NCI-H1694 (cell line): ENCODE results near the gene CNTN5.
"Not testable (repeated sequence)": the region's sequence is repeated elsewhere in the genome, so short reads cannot be mapped to it uniquely, and the experiment has no call there.

Source experiments
- DNase-seq: peaks from one replicate; lab custom pipeline; 2025; lab: John Stamatoyannopoulos, UW

Gene CNTN5

GRCh38 chr11:99020352-99021225 is at the start of gene CNTN5:
Gene CNTN5 (plus strand): TSS chr11:99020949.
- DNase-seq: no peak

GRCh38 chr11:98979205-98979604 is 41.5 kb upstream of the CNTN5 start:
- DNase-seq: no peak

- peak; percentile 7 for DNase-seq
Observed at GRCh38 chr11:99015634-99016454, 4.9 kb upstream of the CNTN5 start.

GRCh38 chr11:99019696-99020095 is 1.1 kb upstream of the CNTN5 start:
- no peak for DNase-seq

GRCh38 chr11:99037057-99037456 is 16.3 kb downstream of the CNTN5 start:
- no peak for DNase-seq

DNA sequence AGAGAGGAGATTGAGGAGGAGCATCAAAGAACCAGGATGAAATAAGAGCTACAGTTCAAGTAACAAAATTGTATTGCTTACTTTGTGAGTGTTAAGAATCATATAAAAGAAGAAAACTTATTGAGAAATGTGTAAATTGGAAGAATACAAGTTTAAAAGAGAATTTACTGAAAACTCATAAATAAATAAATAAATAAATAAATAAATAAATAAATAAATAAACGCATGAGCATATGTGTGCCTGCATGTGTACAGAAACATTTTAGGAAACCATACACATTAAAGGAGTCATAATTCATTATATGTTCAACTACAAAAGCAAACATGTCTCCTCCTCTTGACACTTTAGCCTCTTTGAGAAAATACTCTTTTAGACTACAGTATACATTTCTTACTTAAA is 42.6 kb downstream of the CNTN5 start:
- no peak for DNase-seq

DNA sequence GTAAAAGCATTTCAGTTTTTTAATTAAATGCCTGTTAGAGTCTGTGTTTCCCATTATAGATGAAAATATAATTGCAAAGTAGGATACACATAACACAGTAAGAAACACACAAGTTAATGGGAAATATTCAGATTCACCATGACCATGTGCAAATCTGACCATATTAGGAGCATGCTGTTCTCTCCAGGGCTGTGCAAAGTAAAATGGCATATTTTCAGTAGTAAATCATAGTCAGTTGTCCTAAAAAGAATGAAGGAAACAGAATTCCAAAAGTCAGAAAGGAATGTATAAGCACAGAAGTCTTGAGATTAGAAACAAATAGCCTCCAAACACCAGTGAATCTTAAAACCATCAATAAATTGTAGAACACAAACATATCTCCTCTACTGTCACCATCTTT is 44.4 kb downstream of the CNTN5 start:
- DNase-seq: no peak

DNA sequence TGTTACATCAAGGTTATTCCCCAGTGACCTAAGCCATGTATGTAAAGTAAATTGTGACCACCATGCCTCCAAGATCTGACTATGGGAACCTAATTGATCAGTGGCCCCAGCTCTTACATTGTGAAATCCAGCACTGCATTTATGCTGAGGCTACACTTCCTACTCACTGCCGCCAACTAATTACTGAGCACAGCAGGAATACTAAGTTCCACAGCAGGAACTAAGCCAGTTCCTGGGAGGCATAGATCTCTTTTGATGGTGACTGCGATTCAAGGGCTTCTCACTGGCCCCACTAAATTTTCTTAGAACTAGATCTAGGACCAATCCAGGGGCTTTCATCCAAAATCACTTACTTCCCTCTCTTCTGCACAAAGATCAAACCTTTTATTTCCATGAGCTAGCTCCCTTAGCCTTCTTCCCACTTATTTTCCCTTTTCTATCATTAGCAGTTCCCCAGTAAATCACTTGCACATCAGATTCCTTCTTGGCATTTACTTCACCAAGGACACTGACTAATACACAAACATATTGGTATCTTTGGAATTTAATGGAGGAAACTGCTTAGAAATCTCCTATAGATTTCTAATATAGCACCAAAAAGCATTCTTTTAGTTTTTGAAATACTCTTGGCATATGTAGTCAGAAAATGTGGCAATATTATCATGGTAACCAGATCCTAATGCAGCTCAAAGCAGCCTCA is 46.0 kb downstream of the CNTN5 start:
- no peak for DNase-seq

DNA sequence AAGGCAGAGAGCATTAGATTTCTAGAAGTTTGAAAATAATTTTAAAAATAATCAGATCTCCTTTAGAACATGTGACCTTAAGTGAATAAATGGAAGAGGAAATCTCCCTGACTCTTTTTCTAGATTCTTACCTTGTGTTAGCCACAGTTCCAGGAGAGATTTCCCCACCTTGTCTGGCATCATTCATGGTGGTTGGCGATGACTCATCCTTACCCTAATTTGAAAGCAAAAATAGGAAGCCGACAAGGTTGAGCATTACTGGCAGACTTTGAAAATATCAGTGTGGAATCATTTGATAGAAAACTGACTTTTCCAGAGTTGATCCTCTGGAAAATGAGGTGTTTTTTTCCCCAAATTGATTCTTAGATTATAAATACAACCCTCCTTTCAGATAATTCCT is 48.1 kb downstream of the CNTN5 start:
- DNase-seq: no peak

DNA sequence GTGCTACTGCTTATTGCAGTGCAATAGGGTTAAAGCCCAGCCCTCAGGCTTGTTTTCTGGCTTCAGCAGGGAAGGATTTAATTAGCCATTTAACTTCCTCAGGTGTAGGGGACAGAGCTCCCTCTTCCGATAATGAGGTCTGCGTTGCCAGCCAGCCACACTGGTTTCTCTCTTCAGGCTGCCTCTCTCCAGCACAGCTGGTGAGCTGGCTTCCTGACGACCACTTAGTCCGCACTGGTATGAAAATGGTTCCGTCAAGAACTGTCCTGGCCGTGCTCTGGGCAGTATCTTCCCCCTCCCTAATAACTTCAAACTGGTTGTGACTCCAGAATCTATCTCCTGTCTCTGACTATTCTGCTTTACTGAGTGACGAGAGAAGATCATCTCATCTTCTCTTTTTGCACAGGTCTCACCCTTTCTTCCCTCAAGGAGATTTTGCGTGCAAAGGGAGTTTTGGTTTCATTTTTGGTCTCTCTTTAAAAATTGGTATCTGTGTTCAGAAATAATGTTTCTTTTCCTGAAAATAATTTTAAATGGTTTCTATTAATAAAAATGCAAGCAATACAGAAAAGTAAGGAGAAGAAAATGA is 49.2 kb downstream of the CNTN5 start:
- DNase-seq: no peak

- no peak for DNase-seq
Observed at GRCh38 chr11:99079576-99079975, 58.8 kb downstream of the CNTN5 start.

DNA sequence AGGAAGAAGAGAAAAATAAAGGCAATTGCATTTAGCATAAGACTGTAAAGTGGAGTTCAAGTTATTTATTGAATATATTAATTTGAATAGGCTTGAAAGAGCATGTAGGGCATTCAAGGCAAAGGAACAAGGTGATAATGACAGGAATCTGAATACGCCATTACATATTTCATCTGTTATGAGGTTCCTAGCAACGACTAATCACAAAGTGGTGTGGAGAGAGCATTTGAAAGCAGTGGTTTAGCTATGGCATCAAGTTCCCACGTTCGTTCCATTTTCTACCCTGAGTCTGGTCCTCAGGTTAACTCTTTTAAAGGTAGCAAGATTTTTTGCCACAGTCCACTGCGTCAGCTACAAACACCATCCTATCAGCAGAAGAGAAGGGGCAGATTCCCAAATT is 59.4 kb downstream of the CNTN5 start:
- DNase-seq: no peak

GRCh38 chr11:99098258-99098657 is 77.5 kb downstream of the CNTN5 start:
- DNase-seq: no peak

DNA sequence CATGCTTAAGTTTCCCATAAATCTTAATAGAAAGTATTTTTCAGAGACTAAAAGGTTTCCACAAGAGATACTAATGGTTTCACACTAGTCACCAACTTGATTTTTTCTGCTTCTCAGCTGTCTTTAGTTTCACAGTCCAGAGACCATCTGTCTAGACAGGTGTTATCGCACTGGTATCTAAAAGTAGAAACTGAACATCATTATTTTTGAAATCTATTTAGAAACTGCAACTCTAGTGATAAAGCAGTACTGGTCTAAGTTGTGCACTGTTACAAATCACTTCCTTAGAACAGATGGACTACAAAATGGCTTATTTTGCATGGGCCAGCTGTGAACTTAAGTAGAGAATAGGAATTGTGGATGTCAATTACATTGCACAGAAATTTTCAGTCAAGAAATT is 78.0 kb downstream of the CNTN5 start:
- DNase-seq: no peak

- DNase-seq: no peak
Observed at GRCh38 chr11:99117603-99118002, 96.9 kb downstream of the CNTN5 start.

GRCh38 chr11:99133862-99134261 is 113.1 kb downstream of the CNTN5 start:
- DNase-seq: not testable (repeated sequence)

GRCh38 chr11:99135508-99135907 is 114.8 kb downstream of the CNTN5 start:
- no peak for DNase-seq

- DNase-seq: no peak
Observed at GRCh38 chr11:99142237-99142636, 121.5 kb downstream of the CNTN5 start.

DNA sequence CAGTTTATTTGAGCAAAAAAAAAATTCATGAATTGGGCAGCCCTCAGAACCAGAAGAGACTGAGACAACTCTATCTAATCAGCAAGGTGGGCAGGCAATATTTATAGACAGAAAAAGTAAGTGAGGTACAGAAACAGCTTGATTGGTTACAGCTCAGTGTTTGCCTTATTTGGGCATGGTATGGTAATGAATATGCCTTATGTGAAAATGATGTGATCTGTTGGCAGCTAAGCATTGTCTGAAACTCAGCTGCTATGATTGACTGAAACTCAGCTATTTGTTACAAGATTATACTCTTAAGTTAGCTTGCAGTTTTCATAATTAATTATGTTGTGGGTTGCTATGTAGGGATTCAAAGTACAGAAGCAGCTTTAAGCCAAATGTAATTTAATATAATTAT is 127.6 kb downstream of the CNTN5 start:
- no peak for DNase-seq

DNA sequence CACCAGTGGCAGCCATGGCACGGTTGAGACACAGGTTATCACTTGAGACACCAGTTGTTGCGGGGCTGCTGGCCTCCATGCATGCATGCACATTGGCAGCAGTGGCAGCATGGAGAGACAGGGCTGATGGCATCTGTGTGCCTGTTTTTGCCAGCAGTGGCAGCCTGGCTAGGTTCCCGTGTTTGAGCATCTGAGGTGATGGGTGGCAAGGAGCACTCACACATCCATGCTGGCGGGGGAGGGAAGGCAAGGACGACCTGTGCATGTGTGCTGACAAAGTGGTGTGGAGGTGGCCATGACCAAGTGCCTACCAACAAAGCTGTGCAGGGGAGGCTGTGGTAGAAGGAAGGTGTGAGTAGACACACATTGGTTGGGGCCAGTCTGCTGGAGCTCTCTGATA is 133.5 kb downstream of the CNTN5 start:
- peak; percentile 34 for DNase-seq

GRCh38 chr11:99160447-99160846 is 139.7 kb downstream of the CNTN5 start:
- DNase-seq: no peak

DNA sequence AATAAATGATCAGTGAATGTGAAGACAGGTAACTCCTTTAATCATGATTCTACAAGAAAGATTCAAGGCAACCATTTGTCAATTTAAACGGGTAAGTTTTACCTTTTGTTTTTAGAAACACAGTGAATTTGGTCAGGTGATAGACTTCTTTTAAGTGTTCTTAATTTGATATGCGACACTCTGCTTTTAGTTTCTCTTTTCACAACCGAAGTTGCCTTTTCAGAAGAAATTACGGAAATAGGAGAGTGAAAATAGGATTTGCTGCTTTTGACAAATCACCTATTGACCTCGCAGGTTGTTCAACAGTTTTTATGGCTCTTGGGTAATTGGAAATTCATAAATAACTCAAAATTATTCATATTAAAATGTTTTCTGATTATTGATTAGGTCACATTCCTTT is 142.1 kb downstream of the CNTN5 start:
- DNase-seq: no peak
